A549 (cell line): Measurements from ENCODE around the gene UPK3A. TPM values are rescaled to one million over a fixed set of nuclear protein-coding genes. Genes with fewer than 3 reads are reported as not detected.

ENCODE experiments used
- ATAC-seq, 2 experiments: fragments of 200-7000 bp in 1 of 2; fragments of >200 bp in 1 of 2; cut with Nextera tagmentation in 1 of 2; cut with Tn5 transposase in 1 of 2; 3 replicates each; pipeline versions ENCODE4 v1.8.0 to v1.9.1; 2018 to 2020; ENCODE audit warnings: mild to moderate bottlenecking in 1 of 2, moderate library complexity in 1 of 2
- CTCF ChIA-PET: fragments of 300-600 bp; sonication (Branson Sonifier 250); formaldehyde crosslinking; extraction: SDS; loops from one replicate; lab custom pipeline; 2021; ENCODE audit warnings: antibody characterized with exemption, inconsistent platforms; lab: Yijun Ruan, JAX
- POLR2A ChIA-PET: fragments of 350-600 bp; formaldehyde crosslinking; extraction: SDS; loops from one replicate; lab custom pipeline; 2021; ENCODE audit warnings: antibody characterized with exemption, inconsistent platforms; lab: Yijun Ruan, JAX
- DNase-seq, 2 experiments: peaks; one replicate each; pipeline versions ENCODE4 v3.0.0 to v3.0.0-alpha.2; 2011 to 2016; ENCODE audit warnings: low read depth in 1 of 2, low spot score in 1 of 2
- FAIRE-seq: peaks from 2 replicates; lab custom pipeline; 2011; peaks lifted over from hg19 to GRCh38; lab: Jason Lieb, UNC
- H3K27ac ChIP-seq, 2 experiments: fragments of >200 bp; sonication (Bioruptor Twin); formaldehyde crosslinking; 3 replicates each; pipeline ENCODE4 v1.5.1; 2016 to 2017
- H3K4me1 ChIP-seq: fragments of >200 bp; sonication (Bioruptor Twin); formaldehyde crosslinking; 3 replicates; pipeline ENCODE4 v1.6.1; 2016
- H3K4me2 ChIP-seq: fragments of >200 bp; sonication (Bioruptor Twin); formaldehyde crosslinking; 3 replicates; pipeline ENCODE4 v1.6.1; 2016
- H3K4me3 ChIP-seq: fragments of >200 bp; sonication (Bioruptor Twin); formaldehyde crosslinking; 3 replicates; pipeline ENCODE4 v1.5.1; 2016
- H3K9me3 ChIP-seq: fragments of >200 bp; sonication (Bioruptor Twin); formaldehyde crosslinking; 3 replicates; pipeline ENCODE4 v1.6.1; 2016
- EHF ChIP-seq: fragments of 250-450 bp; sonication (Bioruptor Pico); IDR thresholded peaks from 2 replicates; pipeline ENCODE4 v1.5.0; 2020; ENCODE audit warnings: mild to moderate bottlenecking
- EP300 ChIP-seq, 2 experiments: fragments of >200 bp; sonication (Bioruptor Twin); formaldehyde crosslinking; IDR thresholded peaks; 2 replicates in 1 of 2; 3 replicates in 1 of 2; pipeline ENCODE4 v1.6.1; 2016 to 2017
- FOSB ChIP-seq: fragments of 250-450 bp; sonication (Bioruptor Pico); IDR thresholded peaks from 2 replicates; pipeline ENCODE4 v1.5.0; 2020; ENCODE audit warnings: mild to moderate bottlenecking, moderate library complexity
- FOXS1 ChIP-seq: fragments of 250-450 bp; sonication (Bioruptor Pico); IDR thresholded peaks from 2 replicates; pipeline ENCODE4 v1.5.0; 2020; ENCODE audit warnings: mild to moderate bottlenecking, moderate library complexity
- GATA3 ChIP-seq: IDR thresholded peaks from 2 replicates; pipeline ENCODE4 v1.6.1; 2012; ENCODE audit warnings: borderline replicate concordance
- HDAC2 ChIP-seq: fragments of 200-600 bp; sonication (generic); IDR thresholded peaks from 2 replicates; pipeline ENCODE4 v1.6.1; 2016
- HOXB5 ChIP-seq: fragments of 250-450 bp; sonication (Bioruptor Pico); IDR thresholded peaks from 2 replicates; pipeline ENCODE4 v1.5.0; 2020; ENCODE audit warnings: mild to moderate bottlenecking, moderate library complexity
- KDM1A ChIP-seq: fragments of 200-600 bp; sonication (generic); IDR thresholded peaks from 2 replicates; pipeline ENCODE4 v1.6.1; 2016; ENCODE audit warnings: low read depth, mild to moderate bottlenecking
- PHF8 ChIP-seq: fragments of 200-600 bp; sonication (generic); IDR thresholded peaks from 2 replicates; pipeline ENCODE4 v1.6.1; 2016; ENCODE audit warnings: low read depth, mild to moderate bottlenecking, antibody characterized with exemption, moderate library complexity, borderline replicate concordance
- RAD21 ChIP-seq, 2 experiments: fragments of >200 bp in 1 of 2; sonication (Bioruptor Twin) in 1 of 2; formaldehyde crosslinking in 1 of 2; IDR thresholded peaks in 1 of 2; conservative IDR thresholded peaks in 1 of 2; 2 replicates in 1 of 2; 3 replicates in 1 of 2; pipeline ENCODE4 v1.6.1; 2012 to 2018; ENCODE audit warnings: inconsistent platforms in 1 of 2
- RCOR1 ChIP-seq: fragments of 150-350 bp; IDR thresholded peaks from 2 replicates; pipeline ENCODE4 v1.6.1; 2014; ENCODE audit warnings: antibody characterized with exemption, low read length, low read depth
- RFX5 ChIP-seq: fragments of 450-650 bp; IDR thresholded peaks from 2 replicates; pipeline ENCODE4 v1.7.1; 2014; ENCODE audit warnings: antibody characterized with exemption, mild to moderate bottlenecking, moderate library complexity
- TP53 ChIP-seq: fragments of 250-450 bp; sonication (Bioruptor Pico); IDR thresholded peaks from 2 replicates; pipeline ENCODE4 v1.5.0; 2021; ENCODE audit warnings: mild to moderate bottlenecking, moderate library complexity
- ZNF302 ChIP-seq: fragments of 250-450 bp; sonication (Bioruptor Pico); IDR thresholded peaks from 2 replicates; pipeline ENCODE4 v1.9.0; 2021; ENCODE audit warnings: inconsistent platforms, mild to moderate bottlenecking, moderate library complexity
- WGBS: methylation state at CpG from one replicate; pipeline ENCODE4 v1.1.6; 2017; ENCODE audit errors: missing lambda C conversion rate; 5-methylcytosine and 5-hydroxymethylcytosine counted together
- polyA plus RNA-seq, 4 experiments: library from polyadenylated mRNA; depleted of rRNA in 3 of 4; stranded (reverse); fragments of >200 nt; fragmentation: RNase III in 1 of 4; extraction: RNeasy Plus Mini Kit Qiagen cat#74134 plus additional on column Dnase treatment in 1 of 4; gene quantifications; 2 replicates in 3 of 4; 3 replicates in 1 of 4; pipeline ENCODE4 v1.2.3, GENCODE V29; 2011 to 2017
- TF ChIP-seq, protein P1 (sequence below): IDR thresholded peaks from 2 replicates; pipeline ENCODE4 v1.6.1; 2012
- TF ChIP-seq, protein P2 (sequence below): fragments of 250-450 bp; sonication (Bioruptor Pico); IDR thresholded peaks from 2 replicates; pipeline ENCODE4 v1.5.0; 2021; ENCODE audit warnings: mild to moderate bottlenecking, moderate library complexity, borderline replicate concordance
- TF ChIP-seq, protein P3 (sequence below): fragments of >200 bp; sonication (Bioruptor Twin); formaldehyde crosslinking; IDR thresholded peaks from 3 replicates; pipeline ENCODE4 v1.6.1; 2016

The UPK3A gene
- polyA plus RNA-seq, 2 of the 4 experiments (the other 2 are of a cell fraction): not detected

DNA sequence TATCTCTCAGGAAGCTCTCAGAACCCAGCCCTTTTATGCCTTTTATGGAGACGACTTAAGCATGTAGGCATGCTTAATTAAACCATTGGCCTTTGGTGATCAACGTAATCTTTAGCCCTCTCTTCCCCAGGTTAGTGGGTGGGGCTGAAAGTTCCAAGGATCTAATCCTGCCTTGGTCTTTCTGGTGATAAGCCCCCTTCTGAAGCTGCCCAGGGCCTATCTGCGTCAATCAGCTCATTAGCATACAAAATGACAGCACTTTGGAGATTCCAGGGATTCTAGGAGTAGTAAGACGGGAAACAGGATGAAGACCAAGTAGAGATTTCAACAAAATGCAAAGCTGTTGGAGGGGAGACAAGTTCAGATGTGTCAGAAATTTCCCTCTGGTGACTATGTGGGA, 28.1 kb downstream of the UPK3A start:
- Histone ChIP-seq H3K4me3 (no peak overlapping the region), H3K4me1 (peaks cover 4% of the 10 kb centered on the region; the same call in 1 of the 3 replicates), H3K4me2 (no peak overlapping the region), H3K27ac (no peak overlapping the region), H3K9me3 (no peaks in the 10 kb centered on the region)
- ChIA-PET POLR2A (no interaction called here), CTCF (no interaction called here)
- FAIRE-seq (no peak), ATAC-seq (no peak), DNase-seq (no peak)
- 98% methylated on average over 4 of the region's 4 CpGs for WGBS
- TF ChIP-seq PHF8 (no peak), RFX5 (no peak), HDAC2 (no peak)
- TF ChIP-seq, protein P1, sequence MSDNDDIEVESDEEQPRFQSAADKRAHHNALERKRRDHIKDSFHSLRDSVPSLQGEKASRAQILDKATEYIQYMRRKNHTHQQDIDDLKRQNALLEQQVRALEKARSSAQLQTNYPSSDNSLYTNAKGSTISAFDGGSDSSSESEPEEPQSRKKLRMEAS: no peak

- FAIRE-seq (no peak), DNase-seq (no peak), ATAC-seq (no peak)
- TF ChIP-seq EHF (CRISPR knock-in tag): no peak
- WGBS: 88% methylated on average over 8 of the region's 8 CpGs
- Histone ChIP-seq H3K27ac (no peak overlapping the region), H3K4me3 (no peak overlapping the region), H3K9me3 (no peaks in the 10 kb centered on the region), H3K4me2 (no peak overlapping the region), H3K4me1 (no peaks in the 10 kb centered on the region; the same call in 2 of the 3 replicates)
- POLR2A ChIA-PET: no interaction called here
- CTCF ChIA-PET: interaction anchor here (0.9 kb wide), 1 partner anchor 9 kb away, joined by 3 read pairs; no protein-coding TSS in a partner anchor
These were observed 29.4 kb downstream of the UPK3A start for GRCh38 chr22:45314054-45314721.

DNA sequence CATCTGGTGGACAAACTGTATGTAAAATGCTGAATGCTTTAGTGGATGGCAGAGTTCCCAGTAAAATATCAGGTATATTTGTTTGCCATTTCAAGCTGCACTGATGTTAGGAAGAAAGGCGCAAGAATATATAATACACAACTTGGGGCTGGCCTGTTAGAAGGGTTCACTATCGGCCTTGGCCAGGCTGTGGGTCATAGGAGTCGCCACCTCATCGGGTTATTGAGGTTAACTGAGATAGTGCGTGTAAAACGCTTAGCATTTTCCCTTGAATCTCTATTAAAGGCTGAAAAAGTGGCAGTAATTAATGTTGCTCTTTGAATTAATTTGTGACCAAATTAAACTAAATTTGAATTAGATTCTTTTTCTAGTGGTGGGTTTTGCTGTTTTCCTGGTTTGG, 30.0 kb downstream of the UPK3A start:
- Histone ChIP-seq H3K4me3 (no peak overlapping the region), H3K9me3 (no peaks in the 10 kb centered on the region), H3K27ac (no peak overlapping the region), H3K4me1 (no peaks in the 10 kb centered on the region; the same call in 2 of the 3 replicates), H3K4me2 (no peak overlapping the region)
- no peak for FAIRE-seq
- ChIA-PET CTCF (interaction anchor here (0.9 kb wide), 1 partner anchor 9 kb away, joined by 3 read pairs; no protein-coding TSS in a partner anchor), POLR2A (no interaction called here)
- no peak for ATAC-seq
- TF ChIP-seq RAD21 (conservative IDR thresholded peaks at IDR 0.05 in 1 of 2, IDR thresholded peaks at IDR 0.05 in 1 of 2) (no peak), RFX5 (no peak), FOSB (CRISPR knock-in tag) (no peak), EHF (CRISPR knock-in tag) (no peak), HOXB5 (CRISPR knock-in tag) (no peak), FOXS1 (CRISPR knock-in tag) (no peak), ZNF302 (CRISPR knock-in tag) (no peak), TP53 (CRISPR knock-in tag) (no peak), EP300 (IDR thresholded peaks at IDR 0.05) (no peak), GATA3 (no peak), KDM1A (no peak), RCOR1 (no peak)
- TF ChIP-seq, protein P2, sequence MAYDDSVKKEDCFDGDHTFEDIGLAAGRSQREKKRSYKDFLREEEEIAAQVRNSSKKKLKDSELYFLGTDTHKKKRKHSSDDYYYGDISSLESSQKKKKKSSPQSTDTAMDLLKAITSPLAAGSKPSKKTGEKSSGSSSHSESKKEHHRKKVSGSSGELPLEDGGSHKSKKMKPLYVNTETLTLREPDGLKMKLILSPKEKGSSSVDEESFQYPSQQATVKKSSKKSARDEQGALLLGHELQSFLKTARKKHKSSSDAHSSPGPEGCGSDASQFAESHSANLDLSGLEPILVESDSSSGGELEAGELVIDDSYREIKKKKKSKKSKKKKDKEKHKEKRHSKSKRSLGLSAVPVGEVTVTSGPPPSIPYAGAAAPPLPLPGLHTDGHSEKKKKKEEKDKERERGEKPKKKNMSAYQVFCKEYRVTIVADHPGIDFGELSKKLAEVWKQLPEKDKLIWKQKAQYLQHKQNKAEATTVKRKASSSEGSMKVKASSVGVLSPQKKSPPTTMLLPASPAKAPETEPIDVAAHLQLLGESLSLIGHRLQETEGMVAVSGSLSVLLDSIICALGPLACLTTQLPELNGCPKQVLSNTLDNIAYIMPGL (CRISPR knock-in tag): no peak
- TF ChIP-seq, protein P3, sequence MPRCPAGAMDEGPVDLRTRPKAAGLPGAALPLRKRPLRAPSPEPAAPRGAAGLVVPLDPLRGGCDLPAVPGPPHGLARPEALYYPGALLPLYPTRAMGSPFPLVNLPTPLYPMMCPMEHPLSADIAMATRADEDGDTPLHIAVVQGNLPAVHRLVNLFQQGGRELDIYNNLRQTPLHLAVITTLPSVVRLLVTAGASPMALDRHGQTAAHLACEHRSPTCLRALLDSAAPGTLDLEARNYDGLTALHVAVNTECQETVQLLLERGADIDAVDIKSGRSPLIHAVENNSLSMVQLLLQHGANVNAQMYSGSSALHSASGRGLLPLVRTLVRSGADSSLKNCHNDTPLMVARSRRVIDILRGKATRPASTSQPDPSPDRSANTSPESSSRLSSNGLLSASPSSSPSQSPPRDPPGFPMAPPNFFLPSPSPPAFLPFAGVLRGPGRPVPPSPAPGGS: no peak
- DNase-seq: no peak
- WGBS: 94% methylated on average over 6 of the region's 6 CpGs
